ENCODE measurements around the gene JADE2. TPM values are rescaled to one million over a fixed set of nuclear protein-coding genes. Genes with fewer than 3 reads are reported as not detected.

JADE2 gene
- total RNA-seq, 1 donor from 2014 or later: 13.5 TPM

DNA sequence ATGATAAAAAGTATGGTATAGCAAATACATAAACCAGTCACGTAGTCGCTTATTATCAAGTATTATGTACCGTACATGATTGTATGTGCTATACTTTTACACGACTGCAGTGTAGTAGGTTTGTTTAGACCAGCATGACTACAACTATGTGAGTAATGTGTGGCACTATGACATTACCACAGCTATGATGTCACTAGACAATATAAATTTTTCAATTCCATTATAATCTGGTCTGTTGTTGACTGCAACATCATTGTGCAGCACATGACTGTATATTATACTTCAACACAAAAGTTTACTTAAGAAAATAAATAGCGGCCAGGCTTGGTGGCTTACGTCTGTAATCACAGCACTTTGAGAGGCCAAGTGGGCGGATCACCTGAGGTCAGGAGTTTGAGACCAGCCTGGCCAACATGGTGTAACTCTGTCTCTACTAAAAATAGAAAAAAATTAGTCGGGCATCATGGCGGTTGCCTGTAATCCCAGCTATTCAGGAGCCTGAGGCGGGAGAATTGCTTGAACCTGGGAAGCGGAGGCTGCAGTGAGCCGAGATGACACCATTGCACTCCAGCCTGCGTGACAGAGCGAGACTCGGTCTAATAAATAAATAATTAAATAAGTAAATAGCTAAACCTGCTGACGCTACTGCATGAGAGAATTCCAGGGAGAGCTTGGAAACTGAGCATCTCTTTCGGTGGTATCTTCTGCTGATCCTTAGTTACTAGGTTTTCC, 24.6 kb upstream of the JADE2 start:
- Histone ChIP-seq H3K27me3 (ENCODE audit: control insufficient read depth, insufficient read depth, low read length) (no peaks in the 10 kb centered on the region), H3K36me3 (ENCODE audit: control insufficient read depth, insufficient read depth, low read length) (no peaks in the 10 kb centered on the region), H3K4me3 (ENCODE audit: low read depth, low read length) (no peak overlapping the region)
- TF ChIP-seq, protein P1, sequence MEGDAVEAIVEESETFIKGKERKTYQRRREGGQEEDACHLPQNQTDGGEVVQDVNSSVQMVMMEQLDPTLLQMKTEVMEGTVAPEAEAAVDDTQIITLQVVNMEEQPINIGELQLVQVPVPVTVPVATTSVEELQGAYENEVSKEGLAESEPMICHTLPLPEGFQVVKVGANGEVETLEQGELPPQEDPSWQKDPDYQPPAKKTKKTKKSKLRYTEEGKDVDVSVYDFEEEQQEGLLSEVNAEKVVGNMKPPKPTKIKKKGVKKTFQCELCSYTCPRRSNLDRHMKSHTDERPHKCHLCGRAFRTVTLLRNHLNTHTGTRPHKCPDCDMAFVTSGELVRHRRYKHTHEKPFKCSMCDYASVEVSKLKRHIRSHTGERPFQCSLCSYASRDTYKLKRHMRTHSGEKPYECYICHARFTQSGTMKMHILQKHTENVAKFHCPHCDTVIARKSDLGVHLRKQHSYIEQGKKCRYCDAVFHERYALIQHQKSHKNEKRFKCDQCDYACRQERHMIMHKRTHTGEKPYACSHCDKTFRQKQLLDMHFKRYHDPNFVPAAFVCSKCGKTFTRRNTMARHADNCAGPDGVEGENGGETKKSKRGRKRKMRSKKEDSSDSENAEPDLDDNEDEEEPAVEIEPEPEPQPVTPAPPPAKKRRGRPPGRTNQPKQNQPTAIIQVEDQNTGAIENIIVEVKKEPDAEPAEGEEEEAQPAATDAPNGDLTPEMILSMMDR (IDR thresholded peaks at IDR 0.05; ENCODE audit: insufficient read depth, low read length, poor library complexity, severe bottlenecking): no peak
- DNase-seq (ENCODE audit: low read depth): no peak

DNA sequence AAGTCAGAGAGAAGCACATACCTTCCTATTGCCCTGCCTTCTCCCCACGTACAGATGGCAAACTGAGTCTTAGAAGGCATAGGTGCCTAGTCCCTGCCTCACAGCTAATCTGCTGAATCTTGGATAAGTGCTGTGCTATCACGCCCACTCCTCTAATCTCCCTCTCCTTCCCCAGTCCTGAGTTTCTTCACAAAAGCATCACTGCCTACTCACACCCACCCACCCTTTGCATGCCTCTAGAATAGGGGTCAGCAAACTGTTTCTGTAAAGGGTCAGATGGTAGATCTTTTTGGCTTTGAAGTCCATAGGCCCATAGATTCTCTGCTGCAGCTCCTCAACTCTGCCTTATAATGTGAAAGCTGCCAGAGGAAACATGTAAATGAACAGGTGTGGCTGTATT, 23.2 kb upstream of the JADE2 start:
- Histone ChIP-seq H3K27me3 (ENCODE audit: control insufficient read depth, insufficient read depth, low read length) (no peaks in the 10 kb centered on the region), H3K4me3 (ENCODE audit: low read depth, low read length) (no peak overlapping the region), H3K36me3 (ENCODE audit: control insufficient read depth, insufficient read depth, low read length) (no peaks in the 10 kb centered on the region)
- no peak for DNase-seq (ENCODE audit: low read depth)
- TF ChIP-seq, protein P1 (IDR thresholded peaks at IDR 0.05; ENCODE audit: insufficient read depth, low read length, poor library complexity, severe bottlenecking): no peak

DNA sequence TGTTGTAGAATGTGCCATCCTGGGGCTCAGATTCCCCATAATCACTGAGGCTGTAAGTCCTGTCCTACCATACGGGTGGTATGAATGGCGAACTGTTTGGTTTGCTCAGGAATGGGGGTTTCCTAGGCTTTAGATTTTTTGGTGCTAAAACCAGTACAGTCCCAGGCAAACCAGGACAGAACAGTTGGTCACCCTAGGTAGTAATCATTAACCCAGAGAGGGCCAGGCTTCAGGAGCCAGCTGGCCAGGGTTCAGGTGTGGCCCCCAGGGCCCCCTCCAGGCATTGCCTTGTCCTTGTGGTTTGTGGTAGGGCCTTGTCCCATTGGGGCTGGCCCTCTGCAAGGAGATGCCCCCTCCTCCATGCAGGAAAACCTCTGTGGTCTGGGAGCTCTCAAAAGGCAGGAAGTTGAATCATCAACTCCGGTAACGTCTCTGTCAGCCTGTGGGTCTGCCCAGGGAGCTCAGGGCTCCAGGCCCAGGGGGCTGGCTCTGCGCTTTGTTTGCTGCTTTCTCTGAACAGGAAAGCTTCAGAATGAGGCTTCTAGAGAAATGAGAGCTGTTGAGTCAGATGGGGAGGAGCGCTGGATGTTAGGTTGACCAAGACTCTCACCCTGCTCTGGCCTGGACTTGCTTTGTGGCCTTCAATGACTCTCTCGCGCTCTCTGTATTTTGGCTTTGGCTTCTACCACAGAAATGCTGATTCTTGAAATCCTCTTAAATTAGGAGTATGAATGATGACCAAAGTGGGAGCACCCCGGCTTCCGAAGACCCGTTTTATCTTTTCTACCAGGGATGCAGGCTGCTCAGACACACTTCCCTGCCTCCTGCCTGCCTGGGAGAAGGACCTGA, 22.2 kb upstream of the JADE2 start:
- TF ChIP-seq, protein P1 (IDR thresholded peaks at IDR 0.05; ENCODE audit: insufficient read depth, low read length, poor library complexity, severe bottlenecking): no peak
- H3K36me3 ChIP-seq (ENCODE audit: control insufficient read depth, insufficient read depth, low read length): no peaks in the 10 kb centered on the region
- H3K4me3 ChIP-seq (ENCODE audit: low read depth, low read length): no peak overlapping the region
- DNase-seq (ENCODE audit: low read depth): peak; percentile 99
- no peaks in the 10 kb centered on the region for H3K27me3 ChIP-seq (ENCODE audit: control insufficient read depth, insufficient read depth, low read length)

DNA sequence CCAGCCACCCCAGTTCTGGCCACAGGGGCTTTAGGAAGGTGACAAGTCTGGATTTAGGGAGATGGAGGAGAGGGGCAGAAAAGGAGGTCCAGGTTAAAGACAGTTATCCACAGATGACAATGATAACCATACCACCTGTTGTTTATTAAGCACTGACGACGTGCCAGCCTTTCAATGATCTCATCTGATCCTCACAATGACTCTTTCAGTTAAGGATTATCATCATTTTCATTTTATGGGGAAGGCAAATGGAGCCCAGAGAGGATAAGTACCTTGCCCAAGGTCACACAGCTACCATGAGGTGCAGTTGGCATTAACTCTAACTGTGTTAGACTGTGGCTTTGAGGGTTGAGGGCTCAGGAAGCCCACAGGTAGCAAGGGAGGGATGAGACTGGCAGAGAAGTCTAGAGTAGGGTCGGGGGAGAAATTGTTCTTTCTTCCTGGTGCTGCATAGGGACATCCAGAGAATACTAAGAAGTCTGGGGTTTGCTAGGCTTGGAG, 21.5 kb upstream of the JADE2 start:
- Histone ChIP-seq H3K4me3 (ENCODE audit: low read depth, low read length) (no peak overlapping the region), H3K27me3 (ENCODE audit: control insufficient read depth, insufficient read depth, low read length) (no peaks in the 10 kb centered on the region), H3K36me3 (ENCODE audit: control insufficient read depth, insufficient read depth, low read length) (no peaks in the 10 kb centered on the region)
- TF ChIP-seq, protein P1 (IDR thresholded peaks at IDR 0.05; ENCODE audit: insufficient read depth, low read length, poor library complexity, severe bottlenecking): no peak
- no peak for DNase-seq (ENCODE audit: low read depth)

DNA sequence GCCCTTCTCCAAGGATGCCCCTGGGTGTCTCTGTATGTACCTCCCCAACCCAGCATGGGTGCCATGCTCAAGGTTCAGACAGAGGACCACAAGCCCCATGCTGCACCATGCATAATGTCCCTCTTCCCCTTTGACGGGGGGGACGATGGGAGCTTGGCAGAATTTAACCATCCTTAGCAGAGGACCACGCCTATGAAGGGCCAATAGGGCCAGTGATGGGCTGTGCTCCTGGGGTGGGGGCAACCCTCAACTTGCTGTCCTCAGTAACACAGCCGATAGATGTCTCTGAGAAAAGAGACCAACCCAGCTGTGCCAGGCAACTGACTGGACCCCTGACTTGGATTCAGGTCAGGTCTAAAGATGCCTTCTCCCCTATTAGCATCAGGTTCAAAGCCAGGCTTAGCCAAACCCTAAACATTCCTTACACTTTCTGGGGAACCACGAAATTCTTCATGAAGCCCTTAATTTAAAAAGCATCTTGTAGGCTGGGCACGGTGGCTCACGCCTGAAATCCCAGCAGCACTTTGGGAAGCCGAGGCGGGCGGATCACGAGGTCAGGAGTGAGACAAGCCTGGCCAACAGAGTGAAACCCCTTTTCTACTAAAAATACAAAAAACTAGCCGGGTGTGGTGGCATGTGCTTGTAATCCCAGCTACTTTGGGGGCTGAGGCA, 20.7 kb upstream of the JADE2 start:
- TF ChIP-seq, protein P1 (IDR thresholded peaks at IDR 0.05; ENCODE audit: insufficient read depth, low read length, poor library complexity, severe bottlenecking): no peak
- H3K4me3 ChIP-seq (ENCODE audit: low read depth, low read length): no peak overlapping the region
- DNase-seq (ENCODE audit: low read depth): no peak
- no peaks in the 10 kb centered on the region for H3K27me3 ChIP-seq (ENCODE audit: control insufficient read depth, insufficient read depth, low read length)
- no peaks in the 10 kb centered on the region for H3K36me3 ChIP-seq (ENCODE audit: control insufficient read depth, insufficient read depth, low read length)

Data from kidney epithelial cell (primary cell).